GM13976 (cell line): ENCODE measurements around the gene AMDHD1.

Experiments
- DNase-seq: peaks from one replicate; pipeline ENCODE4 v3.0.0; 2012; ENCODE audit warnings: low spot score
- in situ Hi-C: fragments of 300-500 bp; cut with MboI; formaldehyde crosslinking; loops from one replicate; pipeline ENCODE4 v1.12.0; 2022; ENCODE audit warnings: low sequenced_read_pairs, mixed read lengths, inconsistent platforms; ENCODE audit not compliant: unreplicated experiment
- TF ChIP-seq, protein P1 (sequence below): IDR thresholded peaks from 2 replicates; pipeline ENCODE4 v1.5.1; 2012; ENCODE audit warnings: borderline replicate concordance, mild to moderate bottlenecking; ENCODE audit not compliant: insufficient read depth; ENCODE audit errors: extremely low read depth, missing control alignments, control extremely low read depth

AMDHD1 gene

DNA sequence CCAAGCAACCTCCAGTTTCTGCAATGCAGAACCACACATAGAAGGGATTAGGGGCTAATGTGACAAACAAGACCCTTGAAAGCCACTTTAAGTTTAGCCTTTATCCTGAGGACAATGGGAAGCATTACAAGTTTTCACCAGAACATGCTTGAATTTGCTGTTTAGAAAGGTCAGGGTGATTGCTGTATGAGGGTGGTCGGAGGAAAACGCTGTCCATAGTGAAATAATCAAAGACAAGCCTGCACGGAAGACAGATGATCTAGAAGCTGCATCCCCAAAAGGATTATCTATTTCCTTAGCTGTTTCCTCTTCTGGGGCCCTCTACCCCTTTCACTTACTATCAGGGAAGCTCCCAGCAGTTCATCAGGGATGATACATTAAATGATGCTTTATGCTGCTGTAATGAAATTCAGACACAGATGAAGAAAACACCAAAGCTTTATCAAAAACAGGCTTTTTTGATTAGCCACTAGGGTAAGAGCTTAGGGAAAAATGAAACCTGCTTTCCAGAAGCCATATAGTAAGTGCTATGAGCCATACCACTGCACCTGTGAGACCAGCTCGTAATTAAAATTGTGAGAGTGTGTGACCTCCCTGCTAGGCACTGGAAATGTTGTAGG, 46.5 kb downstream of the AMDHD1 start:
- no peak for DNase-seq
- in situ Hi-C loops = no loop called here
- TF ChIP-seq, protein P1, sequence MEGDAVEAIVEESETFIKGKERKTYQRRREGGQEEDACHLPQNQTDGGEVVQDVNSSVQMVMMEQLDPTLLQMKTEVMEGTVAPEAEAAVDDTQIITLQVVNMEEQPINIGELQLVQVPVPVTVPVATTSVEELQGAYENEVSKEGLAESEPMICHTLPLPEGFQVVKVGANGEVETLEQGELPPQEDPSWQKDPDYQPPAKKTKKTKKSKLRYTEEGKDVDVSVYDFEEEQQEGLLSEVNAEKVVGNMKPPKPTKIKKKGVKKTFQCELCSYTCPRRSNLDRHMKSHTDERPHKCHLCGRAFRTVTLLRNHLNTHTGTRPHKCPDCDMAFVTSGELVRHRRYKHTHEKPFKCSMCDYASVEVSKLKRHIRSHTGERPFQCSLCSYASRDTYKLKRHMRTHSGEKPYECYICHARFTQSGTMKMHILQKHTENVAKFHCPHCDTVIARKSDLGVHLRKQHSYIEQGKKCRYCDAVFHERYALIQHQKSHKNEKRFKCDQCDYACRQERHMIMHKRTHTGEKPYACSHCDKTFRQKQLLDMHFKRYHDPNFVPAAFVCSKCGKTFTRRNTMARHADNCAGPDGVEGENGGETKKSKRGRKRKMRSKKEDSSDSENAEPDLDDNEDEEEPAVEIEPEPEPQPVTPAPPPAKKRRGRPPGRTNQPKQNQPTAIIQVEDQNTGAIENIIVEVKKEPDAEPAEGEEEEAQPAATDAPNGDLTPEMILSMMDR = no peak

DNA sequence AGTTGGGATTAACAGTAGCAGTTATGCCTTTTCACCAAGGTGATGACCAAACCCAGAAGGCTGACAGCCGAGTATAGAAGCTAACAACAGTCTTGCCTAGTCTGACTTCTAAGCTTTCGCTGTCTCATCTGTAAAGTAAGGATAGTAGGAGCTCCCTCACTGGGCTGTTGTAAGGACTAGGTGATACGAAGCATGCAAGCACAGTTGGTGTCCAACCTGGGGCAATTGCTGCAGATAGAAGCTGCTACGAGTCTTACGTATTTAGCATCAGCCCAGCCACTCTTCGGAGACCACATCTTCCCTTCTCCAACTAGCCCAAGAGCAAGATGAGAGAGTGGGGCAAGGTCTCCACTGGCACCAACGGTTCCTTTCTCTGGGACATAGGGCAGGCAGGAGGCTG, 47.0 kb downstream of the AMDHD1 start:
- DNase-seq = no peak
- TF ChIP-seq, protein P1 = no peak
- in situ Hi-C loops = no loop called here

DNA sequence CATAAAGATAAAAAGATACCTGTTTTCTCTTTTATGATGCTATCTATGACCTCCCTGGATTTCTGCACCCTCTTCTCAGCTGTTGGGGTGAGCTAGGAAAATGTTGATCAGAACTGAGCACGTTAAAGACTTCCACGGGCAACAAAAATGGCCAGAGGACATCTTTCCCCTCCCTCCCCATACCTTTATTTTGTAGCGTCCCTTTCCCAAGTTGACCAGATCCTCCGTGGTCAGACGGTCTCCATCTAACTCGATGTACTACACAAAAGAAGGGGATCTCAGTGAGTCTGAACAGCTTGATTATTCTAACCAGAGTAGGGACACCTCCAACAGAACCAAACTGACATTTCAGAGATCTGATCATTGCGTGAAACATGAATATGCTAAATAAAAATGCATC, 50.8 kb downstream of the AMDHD1 start:
- TF ChIP-seq, protein P1 = no peak
- DNase-seq = no peak

DNA sequence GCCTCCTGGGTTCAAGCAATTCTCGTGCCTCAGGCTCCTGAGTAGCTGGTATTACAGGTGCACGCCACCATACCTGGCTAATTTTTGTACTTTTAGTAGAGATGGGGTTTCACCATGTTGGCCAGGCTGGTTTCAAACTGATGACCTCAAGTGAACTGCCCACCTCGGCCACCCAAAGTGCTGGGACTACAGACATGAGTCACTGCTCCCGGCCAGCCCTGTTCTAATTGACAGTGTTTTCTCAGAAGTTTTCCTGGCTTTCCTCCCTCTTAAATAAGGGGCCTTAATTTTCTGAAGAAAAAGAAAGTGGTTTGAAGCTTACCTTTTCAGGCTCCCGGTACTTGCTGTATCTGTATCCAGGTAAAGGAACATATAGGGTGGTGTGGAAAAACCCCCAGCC, 51.3 kb downstream of the AMDHD1 start:
- in situ Hi-C loops = no loop called here
- TF ChIP-seq, protein P1 = no peak
- no peak for DNase-seq

More for the DNA sequence above, 50.8 kb downstream of the AMDHD1 start:
- in situ Hi-C loops = no loop called here

DNA sequence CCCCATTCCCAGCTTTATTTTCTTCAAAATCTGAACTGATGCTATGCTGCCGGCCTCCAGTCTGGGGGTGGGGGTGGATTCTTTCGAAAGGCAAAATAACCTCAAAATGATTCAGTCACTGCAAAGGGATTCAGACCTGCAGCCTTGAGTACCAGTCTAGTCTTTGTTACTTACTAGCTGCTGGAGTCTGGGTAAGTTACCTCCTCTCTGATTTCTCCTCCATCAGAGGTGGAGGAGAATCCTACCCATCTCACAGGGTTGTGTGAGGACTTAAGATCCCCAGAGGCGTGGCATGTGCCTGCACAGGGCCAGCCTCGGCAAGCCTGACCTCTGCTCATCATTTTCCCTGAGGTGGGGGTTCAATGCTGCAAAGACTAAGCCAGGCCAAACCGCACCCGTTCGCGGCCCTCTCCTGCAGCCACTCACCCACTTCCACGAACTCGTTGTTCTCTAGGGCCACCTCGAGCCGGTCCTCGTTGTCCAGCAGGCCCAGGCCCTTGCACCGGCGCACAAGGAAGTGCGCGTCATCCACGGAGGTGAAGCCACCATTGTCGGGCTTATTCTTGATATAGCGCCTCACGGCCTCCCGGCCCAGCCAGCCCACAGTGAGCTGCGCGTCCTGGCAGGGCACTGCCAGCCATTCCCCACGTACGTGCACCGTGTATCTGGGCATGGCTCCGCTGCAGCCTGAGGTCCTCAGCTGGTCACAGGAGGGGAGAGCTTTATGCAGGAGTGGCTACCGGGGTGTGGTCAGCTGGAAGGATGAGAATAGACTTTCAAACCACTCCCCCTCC, 52.3 kb downstream of the AMDHD1 start:
- TF ChIP-seq, protein P1 = no peak
- no peak for DNase-seq
- in situ Hi-C loops = no loop called here

DNA sequence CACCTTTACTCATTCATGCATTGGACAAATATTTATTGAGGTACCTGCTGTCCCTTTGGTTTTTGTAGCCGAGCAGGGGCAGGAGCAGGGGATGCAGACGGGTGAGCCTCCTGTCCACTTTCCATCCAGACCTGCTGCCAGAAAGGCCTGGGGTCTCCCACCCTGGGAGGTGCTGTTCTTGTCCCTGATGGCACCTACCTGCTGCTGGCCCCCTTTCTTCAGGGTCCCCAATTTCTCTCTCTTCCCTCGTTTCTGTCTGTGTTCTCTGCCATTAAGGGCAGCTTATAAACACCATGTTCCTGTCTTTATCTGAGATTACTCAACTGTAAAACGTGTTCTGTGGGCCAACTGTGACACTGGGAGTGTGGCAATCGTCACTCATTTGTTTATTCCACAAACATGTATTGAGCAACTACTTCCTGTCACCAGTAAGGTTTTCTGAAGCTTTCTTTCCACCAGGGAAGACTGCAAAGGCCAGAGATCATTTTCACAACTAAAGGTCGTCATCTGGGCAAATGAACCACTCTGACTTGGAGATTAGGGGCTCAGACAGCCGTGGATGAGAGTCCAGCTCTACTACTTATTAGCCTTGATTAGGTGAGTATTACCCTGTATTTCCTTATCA, 53.0 kb downstream of the AMDHD1 start, which contains the start of gene HAL:
Gene HAL, minus strand, starts transcription at position 311 of the 625 bp plus-strand sequence. CDS start 434 bp downstream, outside the sequence.
- in situ Hi-C loops = no loop called here
- TF ChIP-seq, protein P1 = no peak
- no peak for DNase-seq
